AG08395 (cell line): ENCODE results near the gene ABCA13.

ENCODE experiments used
- DNase-seq: peaks from one replicate; pipeline ENCODE4 v3.0.0; 2012; ENCODE audit warnings: mixed read lengths, low spot score

Gene ABCA13

DNA sequence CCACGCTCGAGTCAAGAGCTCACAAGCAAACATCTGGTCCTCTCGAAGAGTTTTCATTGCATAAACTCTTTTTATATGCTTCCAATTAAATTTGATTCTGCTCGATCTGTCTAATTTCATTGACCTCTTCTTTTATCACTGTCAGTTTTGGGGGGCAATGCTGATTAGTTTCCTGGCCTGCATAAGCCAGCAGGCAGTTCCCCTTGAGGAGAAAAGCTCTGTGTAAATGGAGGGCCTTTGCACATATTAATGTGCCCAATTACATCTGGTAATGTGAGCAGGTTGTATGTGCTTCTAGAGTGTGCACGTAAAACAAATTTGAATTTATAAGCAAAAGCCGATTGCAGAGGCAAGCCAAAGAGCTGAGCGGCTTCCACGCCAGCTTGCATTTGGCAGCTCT is 210.3 kb downstream of the ABCA13 start:
- DNase-seq, result no peak

DNA sequence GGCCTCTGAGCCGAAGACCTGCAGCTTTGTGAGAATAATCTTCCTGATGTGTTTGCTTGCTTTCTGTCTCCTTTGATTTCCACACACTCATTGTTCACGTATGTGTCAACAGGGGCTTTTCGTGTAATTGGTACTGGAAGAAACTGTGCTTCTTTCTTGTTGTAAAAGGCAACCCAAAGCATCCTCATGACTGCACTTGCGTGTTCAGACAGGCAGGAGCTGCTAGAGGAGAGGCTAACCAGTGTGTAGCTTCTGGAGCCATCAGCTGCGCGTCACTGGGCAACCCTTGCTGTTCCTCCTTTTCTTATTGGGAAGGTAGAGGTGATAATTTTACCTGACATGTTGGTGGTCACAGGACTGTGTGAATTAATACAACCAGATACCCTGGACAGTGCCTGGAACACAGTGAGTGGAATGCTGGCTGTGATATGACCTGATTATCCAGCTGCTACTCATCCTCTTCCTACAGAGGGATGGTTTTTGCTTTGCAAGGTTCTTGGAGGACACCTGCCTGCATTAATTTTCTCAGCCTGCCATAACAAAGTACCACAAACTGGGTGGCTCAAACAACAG is 213.0 kb downstream of the ABCA13 start:
- DNase-seq, result no peak

DNA sequence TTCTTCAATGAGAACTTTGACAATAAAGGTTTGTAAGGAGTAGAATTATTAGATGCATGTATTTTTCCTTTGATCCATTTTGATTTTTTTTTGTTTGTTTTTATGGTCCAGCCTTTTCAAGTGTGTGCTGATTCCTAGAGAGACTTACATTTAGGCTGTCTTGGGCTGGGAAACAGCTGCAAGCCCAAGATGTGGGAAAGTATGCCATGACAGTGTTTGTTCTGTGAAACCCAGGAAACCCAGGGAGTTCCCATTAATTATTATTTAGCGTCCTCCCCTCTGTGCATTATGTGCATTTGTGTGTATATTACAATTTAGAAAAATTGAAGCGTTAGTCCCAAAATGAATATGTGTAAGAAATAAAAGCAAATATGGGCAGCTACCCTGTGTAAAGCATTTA is 216.7 kb downstream of the ABCA13 start:
- no peak for DNase-seq

DNA sequence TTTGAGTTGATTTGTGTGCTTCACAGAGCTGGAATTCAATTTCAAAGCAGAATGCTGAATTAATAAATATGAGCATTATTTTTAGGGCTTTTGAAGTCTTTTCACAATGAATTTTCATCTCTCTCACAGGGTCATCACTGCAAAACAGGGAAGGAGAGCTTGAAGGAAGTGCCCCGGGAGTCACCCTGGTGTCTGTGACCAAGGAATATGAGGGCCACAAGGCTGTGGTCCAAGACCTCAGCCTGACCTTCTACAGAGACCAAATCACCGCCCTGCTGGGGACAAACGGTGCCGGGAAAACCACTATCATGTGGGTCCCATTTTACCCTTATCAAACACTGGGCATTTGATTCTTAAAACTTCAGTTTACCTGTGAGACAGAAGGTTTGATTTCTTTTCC is 217.7 kb downstream of the ABCA13 start:
- DNase-seq, result no peak

- no peak for DNase-seq
Measured at GRCh38 chr7:48389977-48390376, 218.7 kb downstream of the ABCA13 start.

- DNase-seq, result no peak
Measured at GRCh38 chr7:48390388-48391327, 219.4 kb downstream of the ABCA13 start.

DNA sequence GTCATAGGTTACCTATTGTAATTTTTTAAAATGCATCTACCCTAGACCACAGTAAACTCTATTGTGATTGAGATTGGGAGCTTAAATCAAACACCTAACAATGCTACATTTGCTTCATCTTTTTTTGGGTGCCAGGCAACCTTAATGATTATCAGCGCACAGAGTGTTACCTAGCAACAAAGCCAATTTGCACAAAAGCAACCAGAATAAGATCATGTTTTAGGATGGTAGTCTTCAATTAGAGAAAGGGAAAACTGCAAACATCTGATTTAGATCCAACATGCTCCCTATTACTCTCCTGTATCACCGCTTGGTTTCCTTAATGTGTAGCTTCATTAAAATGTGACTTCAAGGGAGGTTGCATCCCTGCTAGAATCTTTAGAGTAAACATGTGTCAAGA is 226.9 kb downstream of the ABCA13 start:
- DNase-seq, result no peak

GRCh38 chr7:48402721-48403120 is 231.5 kb downstream of the ABCA13 start:
- DNase-seq, result no peak

- DNase-seq, result no peak
Measured at GRCh38 chr7:48408731-48409130, 237.5 kb downstream of the ABCA13 start.

- no peak for DNase-seq
Measured at GRCh38 chr7:48411619-48412018, 240.4 kb downstream of the ABCA13 start.

- no peak for DNase-seq
Measured at GRCh38 chr7:48414011-48414732, 242.9 kb downstream of the ABCA13 start.

DNA sequence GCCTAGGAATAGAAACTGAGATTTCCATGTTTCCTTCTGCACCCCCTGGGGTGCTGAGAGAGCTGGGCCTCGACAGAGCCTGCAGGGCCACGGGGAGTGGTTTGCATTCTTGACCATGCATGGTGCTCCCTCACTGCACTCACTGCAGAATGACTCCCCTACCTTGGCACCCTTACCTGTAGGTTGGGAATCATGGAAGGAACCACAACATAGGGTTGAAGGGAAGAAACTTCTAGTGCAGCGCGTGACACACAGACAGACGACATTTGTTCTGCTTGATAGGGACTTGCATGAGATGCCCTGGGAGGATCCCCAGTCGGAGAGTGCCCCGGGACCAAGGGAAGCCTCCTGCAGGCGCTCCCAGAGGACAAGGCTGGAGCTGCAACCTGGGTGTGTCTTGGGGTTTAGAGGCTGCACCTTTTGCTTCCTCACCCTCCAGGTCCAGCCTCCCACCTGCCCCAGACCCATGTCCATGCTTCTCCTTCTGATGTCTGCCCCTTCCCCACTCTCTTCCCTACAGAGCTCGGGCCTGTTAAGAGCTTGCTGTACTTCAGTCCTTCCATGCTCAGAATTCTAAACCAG is 245.2 kb downstream of the ABCA13 start:
- no peak for DNase-seq

DNA sequence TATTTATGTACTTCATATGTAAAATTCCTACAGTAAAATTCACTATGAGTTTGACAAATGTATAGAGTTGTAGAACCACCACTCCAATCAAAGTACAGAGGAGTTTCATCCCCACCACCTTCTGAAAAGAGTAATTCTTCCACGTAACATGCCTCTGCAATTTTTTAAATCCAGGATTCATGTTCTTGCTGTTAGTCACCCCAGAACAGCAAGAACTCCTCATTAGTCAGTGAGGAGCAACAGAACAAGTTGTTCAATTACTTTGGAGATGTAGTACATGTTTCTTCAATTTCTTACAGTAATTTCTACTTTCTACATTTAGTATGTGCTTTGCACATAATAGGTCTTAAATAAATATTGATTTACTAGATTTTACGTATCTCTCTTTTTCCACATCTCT is 248.1 kb downstream of the ABCA13 start:
- DNase-seq, result no peak

DNA sequence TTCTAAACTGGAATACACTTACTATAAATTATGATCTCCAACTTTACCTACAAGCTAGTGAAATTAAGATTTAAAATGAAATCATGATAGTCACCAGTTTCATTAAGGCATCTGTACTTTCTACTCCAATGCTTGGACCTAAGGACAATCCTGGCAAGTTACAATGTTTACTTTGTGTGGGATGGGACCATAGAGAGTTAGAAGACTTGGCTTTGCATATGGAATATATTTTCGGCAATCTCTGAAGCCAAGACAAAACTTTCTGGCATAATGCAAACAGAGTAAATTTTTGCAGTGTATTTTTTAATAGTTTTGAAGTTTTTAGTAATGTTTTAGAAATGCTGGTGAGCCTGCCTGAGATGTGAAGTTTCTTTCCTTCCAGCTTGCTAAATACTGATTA is 248.9 kb downstream of the ABCA13 start:
- DNase-seq, result no peak

GRCh38 chr7:48421357-48421756 is 250.1 kb downstream of the ABCA13 start:
- no peak for DNase-seq

GRCh38 chr7:48424731-48425130 is 253.5 kb downstream of the ABCA13 start:
- no peak for DNase-seq

- no peak for DNase-seq
Measured at GRCh38 chr7:48426331-48426965, 255.2 kb downstream of the ABCA13 start.

DNA sequence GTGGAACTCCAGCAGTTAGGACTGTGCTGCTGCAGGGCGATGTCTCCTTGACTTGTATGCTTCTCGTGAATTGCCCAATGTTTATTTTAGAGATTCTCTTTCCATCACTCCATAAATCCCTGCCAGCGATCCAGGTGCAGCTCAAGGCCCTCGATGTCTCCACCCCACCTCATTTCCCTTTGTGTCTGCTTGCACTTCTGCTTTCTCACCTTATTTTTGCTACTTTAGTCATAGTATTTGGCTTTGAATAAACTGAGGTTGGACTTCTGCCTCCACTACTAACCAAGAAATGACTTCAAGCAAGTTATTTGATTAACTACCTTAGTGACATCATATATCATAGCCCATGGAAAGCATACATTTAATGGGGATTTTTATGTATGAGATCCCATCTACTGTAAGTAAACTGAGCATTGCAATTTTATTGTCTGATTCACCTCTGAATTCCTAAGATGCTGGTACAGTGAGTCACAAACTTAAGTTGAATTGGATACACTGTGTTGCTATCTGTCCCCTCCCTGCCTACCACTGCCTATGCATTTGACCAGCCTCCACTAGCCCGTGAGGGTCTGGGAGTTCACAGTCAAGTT is 255.8 kb downstream of the ABCA13 start:
- peak; percentile 4 for DNase-seq

- no peak for DNase-seq
Measured at GRCh38 chr7:48427671-48428070, 256.4 kb downstream of the ABCA13 start.

- DNase-seq, result no peak
Measured at GRCh38 chr7:48428091-48428684, 256.9 kb downstream of the ABCA13 start.

DNA sequence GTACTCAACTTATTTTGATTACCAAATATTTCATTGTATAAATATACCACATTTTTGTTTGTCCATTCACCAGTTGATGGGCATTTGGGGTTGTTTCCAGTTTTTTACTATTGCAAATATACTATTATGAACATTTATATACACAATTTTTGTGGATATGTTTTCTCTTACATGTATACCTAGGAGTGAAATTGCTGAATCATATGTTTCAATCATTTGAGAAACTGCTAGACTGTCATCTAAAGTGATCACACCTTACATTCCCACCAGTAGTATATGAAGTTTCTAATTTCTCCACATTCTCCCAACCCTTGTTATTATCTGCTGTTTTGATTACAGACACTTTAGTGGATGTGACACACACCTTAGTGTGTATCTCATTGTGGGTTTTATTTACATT is 257.9 kb downstream of the ABCA13 start:
- no peak for DNase-seq
